Measurements from ENCODE around the gene DNAJB8. TPM values are rescaled to one million over a fixed set of nuclear protein-coding genes. Genes with fewer than 3 reads are reported as not detected.

Gene DNAJB8
- polyA plus RNA-seq, 2 of the 4 experiments (the other 2 are of a cell fraction), result not detected

DNA sequence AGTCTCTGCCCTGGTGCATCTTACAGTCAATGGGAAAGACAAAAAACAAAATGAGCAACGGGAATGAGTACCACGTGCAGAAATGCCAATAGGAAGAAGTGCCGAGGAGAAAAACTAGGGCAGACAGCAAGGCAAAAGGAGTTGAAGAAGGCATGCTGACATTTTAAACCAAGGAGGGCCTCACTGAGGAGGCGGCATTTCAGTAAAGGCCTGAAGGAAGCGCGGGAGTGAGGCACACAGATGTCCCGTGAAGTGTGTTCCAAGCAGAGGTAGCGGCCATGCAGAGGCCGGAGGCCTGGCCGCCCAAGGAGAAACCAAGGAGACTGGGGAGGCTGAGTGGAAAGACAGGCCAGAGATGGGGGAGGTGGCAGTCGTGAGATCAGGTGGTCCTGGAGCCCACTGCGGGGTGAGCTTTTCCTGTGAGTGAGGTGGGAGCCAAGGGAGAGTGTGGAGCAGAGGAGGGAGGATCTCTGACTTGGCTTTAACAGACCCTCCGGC lies 34.8 kb downstream of the DNAJB8 start:
- no peak for FAIRE-seq

DNA sequence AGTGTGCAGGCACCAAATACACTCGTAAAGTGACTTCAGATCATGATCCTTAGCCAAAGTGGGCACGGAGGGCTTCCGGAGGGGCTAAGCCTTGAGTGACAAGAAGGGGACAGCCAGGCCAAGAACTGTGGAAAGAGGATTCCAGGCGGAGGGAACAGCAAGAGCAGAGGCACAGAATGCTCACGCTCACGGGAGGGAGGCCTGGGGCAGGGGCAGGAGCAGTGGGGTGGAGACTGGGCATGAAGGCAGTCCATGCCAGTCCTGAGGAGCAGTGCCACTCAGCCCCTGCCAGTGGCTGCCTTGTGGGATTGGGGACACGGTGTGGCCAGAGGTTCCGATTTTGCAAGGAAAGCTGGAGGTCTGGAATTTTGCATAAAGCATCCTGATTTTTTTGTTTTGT lies 36.0 kb downstream of the DNAJB8 start:
- DNase-seq (ENCODE audit: low read depth in 1 of 2, low spot score in 1 of 2), result no peak
- no peak overlapping the region for H3K27ac ChIP-seq
- H3K4me3 ChIP-seq, result no peak overlapping the region
- 66% methylated on average over 8 of the region's 8 CpGs for WGBS (ENCODE audit: missing lambda C conversion rate)
- TF ChIP-seq CHD2 (IDR thresholded peaks at IDR 0.05; ENCODE audit: low read length, partially characterized antibody), result no peak
- no peak for TF ChIP-seq ZNF302 (CRISPR knock-in tag; IDR thresholded peaks at IDR 0.05)
- no peak for TF ChIP-seq NR3C1 (IDR thresholded peaks at IDR 0.05)
- TF ChIP-seq RFX5 (IDR thresholded peaks at IDR 0.05), result no peak
- TF ChIP-seq MAFK (IDR thresholded peaks at IDR 0.05; ENCODE audit: partially characterized antibody), result no peak
- TF ChIP-seq, protein P1, sequence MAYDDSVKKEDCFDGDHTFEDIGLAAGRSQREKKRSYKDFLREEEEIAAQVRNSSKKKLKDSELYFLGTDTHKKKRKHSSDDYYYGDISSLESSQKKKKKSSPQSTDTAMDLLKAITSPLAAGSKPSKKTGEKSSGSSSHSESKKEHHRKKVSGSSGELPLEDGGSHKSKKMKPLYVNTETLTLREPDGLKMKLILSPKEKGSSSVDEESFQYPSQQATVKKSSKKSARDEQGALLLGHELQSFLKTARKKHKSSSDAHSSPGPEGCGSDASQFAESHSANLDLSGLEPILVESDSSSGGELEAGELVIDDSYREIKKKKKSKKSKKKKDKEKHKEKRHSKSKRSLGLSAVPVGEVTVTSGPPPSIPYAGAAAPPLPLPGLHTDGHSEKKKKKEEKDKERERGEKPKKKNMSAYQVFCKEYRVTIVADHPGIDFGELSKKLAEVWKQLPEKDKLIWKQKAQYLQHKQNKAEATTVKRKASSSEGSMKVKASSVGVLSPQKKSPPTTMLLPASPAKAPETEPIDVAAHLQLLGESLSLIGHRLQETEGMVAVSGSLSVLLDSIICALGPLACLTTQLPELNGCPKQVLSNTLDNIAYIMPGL (CRISPR knock-in tag; IDR thresholded peaks at IDR 0.05; ENCODE audit: borderline replicate concordance), result no peak
- no peak for TF ChIP-seq ZC3H11A (IDR thresholded peaks at IDR 0.05)
- ATAC-seq, result no peak
- ChIA-PET POLR2A (no interaction called here), CTCF (interaction anchor here (0.9 to 1.7 kb wide), 3 partner anchors 10 to 67 kb away, joined by 3 to 5 read pairs (median 3); no protein-coding TSS in a partner anchor)
- H3K4me2 ChIP-seq, result no peak overlapping the region
- no peak for FAIRE-seq
- no peaks in the 10 kb centered on the region for H3K9me3 ChIP-seq
- H3K4me1 ChIP-seq, result 0 out of 3 replicates have a peak, but pooled peaks cover 3% of the 10 kb centered on the region

More for the DNA sequence above, 34.8 kb downstream of the DNAJB8 start:
- no peaks in the 10 kb centered on the region for H3K4me1 ChIP-seq
- ChIA-PET POLR2A (no interaction called here), CTCF (interaction anchor here (1.4 to 1.7 kb wide), 2 partner anchors 52 to 67 kb away, joined by 3 to 4 read pairs; no protein-coding TSS in a partner anchor)
- no peak overlapping the region for H3K4me3 ChIP-seq
- TF ChIP-seq ZFP36 (IDR thresholded peaks at IDR 0.05; ENCODE audit: borderline replicate concordance, partially characterized antibody) (peak; percentile 51), JUN (IDR thresholded peaks at IDR 0.05) (no peak)
- TF ChIP-seq, protein P2, sequence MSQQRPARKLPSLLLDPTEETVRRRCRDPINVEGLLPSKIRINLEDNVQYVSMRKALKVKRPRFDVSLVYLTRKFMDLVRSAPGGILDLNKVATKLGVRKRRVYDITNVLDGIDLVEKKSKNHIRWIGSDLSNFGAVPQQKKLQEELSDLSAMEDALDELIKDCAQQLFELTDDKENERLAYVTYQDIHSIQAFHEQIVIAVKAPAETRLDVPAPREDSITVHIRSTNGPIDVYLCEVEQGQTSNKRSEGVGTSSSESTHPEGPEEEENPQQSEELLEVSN (IDR thresholded peaks at IDR 0.05; ENCODE audit: borderline replicate concordance, low read depth), result no peak
- ATAC-seq (no peak), DNase-seq (ENCODE audit: low read depth in 1 of 2, low spot score in 1 of 2) (no peak)
- H3K27ac ChIP-seq, result no peak overlapping the region
- H3K9me3 ChIP-seq, result no peaks in the 10 kb centered on the region
- WGBS (ENCODE audit: missing lambda C conversion rate), result 86% methylated on average over 13 of the region's 13 CpGs
- H3K4me2 ChIP-seq, result no peak overlapping the region

DNA sequence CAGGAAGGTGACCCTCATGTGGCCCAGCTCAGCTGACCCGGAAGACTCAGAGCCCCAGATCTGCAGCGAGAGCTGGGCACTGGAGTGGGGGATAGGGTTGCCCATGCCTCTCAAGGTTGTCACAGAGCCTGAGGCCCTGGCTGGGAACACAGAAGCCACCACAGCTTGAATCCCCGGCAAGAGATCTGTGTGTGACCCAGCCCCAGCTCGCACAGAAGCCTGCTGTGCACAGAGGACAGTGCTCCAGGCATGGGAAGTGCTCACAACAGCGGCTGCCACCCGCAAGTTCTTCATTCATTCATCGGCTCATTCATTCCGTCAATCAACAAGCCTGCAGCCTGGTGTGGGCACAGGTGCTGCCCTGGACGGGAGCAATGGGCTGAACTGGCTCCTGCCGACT lies 36.4 kb downstream of the DNAJB8 start:
- WGBS (ENCODE audit: missing lambda C conversion rate), result 79% methylated on average over 7 of the region's 10 CpGs
- 0 out of 3 replicates have a peak, but pooled peaks cover 3% of the 10 kb centered on the region for H3K4me1 ChIP-seq
- H3K27ac ChIP-seq, result no peak overlapping the region
- no peak overlapping the region for H3K4me3 ChIP-seq
- DNase-seq (ENCODE audit: low read depth in 1 of 2, low spot score in 1 of 2), result no peak
- no peak for ATAC-seq
- no peaks in the 10 kb centered on the region for H3K9me3 ChIP-seq
- H3K4me2 ChIP-seq, result no peak overlapping the region
- ChIA-PET POLR2A (no interaction called here), CTCF (interaction anchor here (0.9 to 1.7 kb wide), 3 partner anchors 9 to 67 kb away, joined by 3 to 5 read pairs (median 3); no protein-coding TSS in a partner anchor)
- no peak for FAIRE-seq
- TF ChIP-seq HOXB5 (CRISPR knock-in tag; IDR thresholded peaks at IDR 0.05) (no peak), CHD2 (IDR thresholded peaks at IDR 0.05; ENCODE audit: low read length, partially characterized antibody) (no peak), BHLHE40 (IDR thresholded peaks at IDR 0.05; ENCODE audit: low read depth, low read length) (no peak), TFCP2L1 (CRISPR knock-in tag; IDR thresholded peaks at IDR 0.05) (no peak), ESRRA (IDR thresholded peaks at IDR 0.05; ENCODE audit: borderline replicate concordance, low read length) (no peak), SMC3 (IDR thresholded peaks at IDR 0.05) (no peak), KDM1A (IDR thresholded peaks at IDR 0.05; ENCODE audit: low read depth) (no peak), MAFK (IDR thresholded peaks at IDR 0.05; ENCODE audit: partially characterized antibody) (no peak), SREBF2 (IDR thresholded peaks at IDR 0.05) (no peak), POLR2A (IDR thresholded peaks at IDR 0.05; ENCODE audit: low read length) (no peak), FOXS1 (CRISPR knock-in tag; IDR thresholded peaks at IDR 0.05) (no peak), HOXA7 (CRISPR knock-in tag; IDR thresholded peaks at IDR 0.05) (no peak)
- TF ChIP-seq, protein P3, sequence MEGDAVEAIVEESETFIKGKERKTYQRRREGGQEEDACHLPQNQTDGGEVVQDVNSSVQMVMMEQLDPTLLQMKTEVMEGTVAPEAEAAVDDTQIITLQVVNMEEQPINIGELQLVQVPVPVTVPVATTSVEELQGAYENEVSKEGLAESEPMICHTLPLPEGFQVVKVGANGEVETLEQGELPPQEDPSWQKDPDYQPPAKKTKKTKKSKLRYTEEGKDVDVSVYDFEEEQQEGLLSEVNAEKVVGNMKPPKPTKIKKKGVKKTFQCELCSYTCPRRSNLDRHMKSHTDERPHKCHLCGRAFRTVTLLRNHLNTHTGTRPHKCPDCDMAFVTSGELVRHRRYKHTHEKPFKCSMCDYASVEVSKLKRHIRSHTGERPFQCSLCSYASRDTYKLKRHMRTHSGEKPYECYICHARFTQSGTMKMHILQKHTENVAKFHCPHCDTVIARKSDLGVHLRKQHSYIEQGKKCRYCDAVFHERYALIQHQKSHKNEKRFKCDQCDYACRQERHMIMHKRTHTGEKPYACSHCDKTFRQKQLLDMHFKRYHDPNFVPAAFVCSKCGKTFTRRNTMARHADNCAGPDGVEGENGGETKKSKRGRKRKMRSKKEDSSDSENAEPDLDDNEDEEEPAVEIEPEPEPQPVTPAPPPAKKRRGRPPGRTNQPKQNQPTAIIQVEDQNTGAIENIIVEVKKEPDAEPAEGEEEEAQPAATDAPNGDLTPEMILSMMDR (IDR thresholded peaks at IDR 0.05), result no peak
- TF ChIP-seq, protein P4, sequence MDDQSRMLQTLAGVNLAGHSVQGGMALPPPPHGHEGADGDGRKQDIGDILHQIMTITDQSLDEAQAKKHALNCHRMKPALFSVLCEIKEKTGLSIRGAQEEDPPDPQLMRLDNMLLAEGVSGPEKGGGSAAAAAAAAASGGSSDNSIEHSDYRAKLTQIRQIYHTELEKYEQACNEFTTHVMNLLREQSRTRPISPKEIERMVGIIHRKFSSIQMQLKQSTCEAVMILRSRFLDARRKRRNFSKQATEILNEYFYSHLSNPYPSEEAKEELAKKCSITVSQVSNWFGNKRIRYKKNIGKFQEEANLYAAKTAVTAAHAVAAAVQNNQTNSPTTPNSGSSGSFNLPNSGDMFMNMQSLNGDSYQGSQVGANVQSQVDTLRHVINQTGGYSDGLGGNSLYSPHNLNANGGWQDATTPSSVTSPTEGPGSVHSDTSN (IDR thresholded peaks at IDR 0.05), result no peak
- TF ChIP-seq, protein P5, sequence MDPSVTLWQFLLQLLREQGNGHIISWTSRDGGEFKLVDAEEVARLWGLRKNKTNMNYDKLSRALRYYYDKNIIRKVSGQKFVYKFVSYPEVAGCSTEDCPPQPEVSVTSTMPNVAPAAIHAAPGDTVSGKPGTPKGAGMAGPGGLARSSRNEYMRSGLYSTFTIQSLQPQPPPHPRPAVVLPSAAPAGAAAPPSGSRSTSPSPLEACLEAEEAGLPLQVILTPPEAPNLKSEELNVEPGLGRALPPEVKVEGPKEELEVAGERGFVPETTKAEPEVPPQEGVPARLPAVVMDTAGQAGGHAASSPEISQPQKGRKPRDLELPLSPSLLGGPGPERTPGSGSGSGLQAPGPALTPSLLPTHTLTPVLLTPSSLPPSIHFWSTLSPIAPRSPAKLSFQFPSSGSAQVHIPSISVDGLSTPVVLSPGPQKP (IDR thresholded peaks at IDR 0.05; ENCODE audit: low read depth, low read length), result no peak
- TF ChIP-seq, protein P6, sequence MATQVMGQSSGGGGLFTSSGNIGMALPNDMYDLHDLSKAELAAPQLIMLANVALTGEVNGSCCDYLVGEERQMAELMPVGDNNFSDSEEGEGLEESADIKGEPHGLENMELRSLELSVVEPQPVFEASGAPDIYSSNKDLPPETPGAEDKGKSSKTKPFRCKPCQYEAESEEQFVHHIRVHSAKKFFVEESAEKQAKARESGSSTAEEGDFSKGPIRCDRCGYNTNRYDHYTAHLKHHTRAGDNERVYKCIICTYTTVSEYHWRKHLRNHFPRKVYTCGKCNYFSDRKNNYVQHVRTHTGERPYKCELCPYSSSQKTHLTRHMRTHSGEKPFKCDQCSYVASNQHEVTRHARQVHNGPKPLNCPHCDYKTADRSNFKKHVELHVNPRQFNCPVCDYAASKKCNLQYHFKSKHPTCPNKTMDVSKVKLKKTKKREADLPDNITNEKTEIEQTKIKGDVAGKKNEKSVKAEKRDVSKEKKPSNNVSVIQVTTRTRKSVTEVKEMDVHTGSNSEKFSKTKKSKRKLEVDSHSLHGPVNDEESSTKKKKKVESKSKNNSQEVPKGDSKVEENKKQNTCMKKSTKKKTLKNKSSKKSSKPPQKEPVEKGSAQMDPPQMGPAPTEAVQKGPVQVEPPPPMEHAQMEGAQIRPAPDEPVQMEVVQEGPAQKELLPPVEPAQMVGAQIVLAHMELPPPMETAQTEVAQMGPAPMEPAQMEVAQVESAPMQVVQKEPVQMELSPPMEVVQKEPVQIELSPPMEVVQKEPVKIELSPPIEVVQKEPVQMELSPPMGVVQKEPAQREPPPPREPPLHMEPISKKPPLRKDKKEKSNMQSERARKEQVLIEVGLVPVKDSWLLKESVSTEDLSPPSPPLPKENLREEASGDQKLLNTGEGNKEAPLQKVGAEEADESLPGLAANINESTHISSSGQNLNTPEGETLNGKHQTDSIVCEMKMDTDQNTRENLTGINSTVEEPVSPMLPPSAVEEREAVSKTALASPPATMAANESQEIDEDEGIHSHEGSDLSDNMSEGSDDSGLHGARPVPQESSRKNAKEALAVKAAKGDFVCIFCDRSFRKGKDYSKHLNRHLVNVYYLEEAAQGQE (IDR thresholded peaks at IDR 0.05), result no peak

All from A549 (cell line).